Panc1 (cell line): ENCODE results near the gene LILRA2.

Experiments used
- CTCF ChIP-seq: fragments of 450-650 bp; IDR thresholded peaks from 2 replicates; pipeline ENCODE4 v1.5.1; 2017; ENCODE audit warnings: mild to moderate bottlenecking
- POLR2AphosphoS5 ChIP-seq: IDR thresholded peaks from 2 replicates; pipeline ENCODE4 v1.6.1; 2012; ENCODE audit warnings: mild to moderate bottlenecking, low read depth, low read length, moderate library complexity
- REST ChIP-seq, 2 experiments: IDR thresholded peaks; 2 replicates each; pipeline ENCODE4 v1.6.1; 2011 to 2012; ENCODE audit warnings: low read depth in 2 of 2, control low read depth in 1 of 2, low read length in 1 of 2, mild to moderate bottlenecking in 1 of 2, moderate library complexity in 1 of 2; ENCODE audit not compliant: insufficient read depth in 1 of 2
- SIN3A ChIP-seq: IDR thresholded peaks from 2 replicates; pipeline ENCODE4 v1.6.1; 2012; ENCODE audit warnings: low read depth, mild to moderate bottlenecking, low read length, moderate library complexity, borderline replicate concordance; ENCODE audit not compliant: insufficient read depth

- TF ChIP-seq CTCF (no peak), REST (IDR thresholded peaks at IDR 0.05; ENCODE audit: insufficient read depth in 1 of 2, low read depth in 2 of 2, low read length in 1 of 2) (no peak), SIN3A (no peak), POLR2AphosphoS5 (no peak)
Observed at GRCh38 chr19:54630782-54631181, 57.2 kb downstream of the LILRA2 start.
